SJCRH30 (cell line): Measurements from ENCODE around the gene GMDS. TPM values are rescaled to one million over a fixed set of nuclear protein-coding genes. Genes with fewer than 3 reads are reported as not detected.

ENCODE experiments used
- DNase-seq, 2 experiments: peaks; one replicate each; pipeline ENCODE4 v3.0.0-alpha.2; 2015 to 2020
- H3K27ac ChIP-seq: fragments of 250-450 bp; sonication (Bioruptor Pico); 2 replicates; pipeline ENCODE4 v1.5.1; 2020; ENCODE audit warnings: mild to moderate bottlenecking, moderate library complexity
- H3K27me3 ChIP-seq: fragments of 250-450 bp; sonication (Bioruptor Pico); 2 replicates; pipeline ENCODE4 v1.5.1; 2020; ENCODE audit warnings: mild to moderate bottlenecking, moderate library complexity
- H3K36me3 ChIP-seq: fragments of 250-450 bp; sonication (Bioruptor Pico); 2 replicates; pipeline ENCODE4 v1.5.1; 2020; ENCODE audit warnings: mild to moderate bottlenecking, moderate library complexity
- H3K4me1 ChIP-seq: fragments of 250-450 bp; sonication (Bioruptor Pico); 2 replicates; pipeline ENCODE4 v1.5.1; 2020; ENCODE audit warnings: mild to moderate bottlenecking, moderate library complexity
- H3K4me3 ChIP-seq: fragments of 250-450 bp; sonication (Bioruptor Pico); 2 replicates; pipeline ENCODE4 v1.5.1; 2020; ENCODE audit warnings: mild to moderate bottlenecking, moderate library complexity
- H3K9me3 ChIP-seq: fragments of 250-450 bp; sonication (Bioruptor Pico); replicated peaks from 2 replicates; pipeline ENCODE4 v1.5.1; 2020; ENCODE audit warnings: mild to moderate bottlenecking, moderate library complexity
- total RNA-seq: library from RNA; depleted of rRNA; stranded (reverse); fragments of >200 nt; shearing (Covaris generic); gene quantifications from 2 replicates; pipeline ENCODE4 v1.2.3, GENCODE V29; 2014

Gene GMDS
- total RNA-seq, 1 experiment from 2014 or later = 7.9 TPM

DNA sequence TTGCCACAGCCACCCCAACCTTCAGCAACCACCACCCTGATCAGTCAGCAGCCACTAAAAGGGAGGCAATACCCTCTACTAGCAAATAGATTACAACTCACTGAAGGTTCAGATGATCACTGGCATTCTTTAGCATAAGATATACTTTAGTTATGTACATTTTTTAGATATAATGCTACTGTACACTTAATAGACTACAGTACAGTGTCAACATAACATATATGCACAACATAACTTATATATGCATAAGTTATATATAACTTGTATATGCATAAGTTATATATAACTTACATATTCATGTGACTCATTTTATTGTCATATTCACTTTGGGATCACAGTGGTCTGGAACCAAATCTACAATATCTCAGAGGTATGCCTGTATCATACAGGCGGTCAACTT, 61.7 kb downstream of the GMDS start:
- Histone ChIP-seq H3K27ac (no peak overlapping the region), H3K27me3 (no peaks in the 10 kb centered on the region), H3K36me3 (no peaks in the 10 kb centered on the region), H3K4me1 (no peaks in the 10 kb centered on the region), H3K4me3 (no peak overlapping the region), H3K9me3 (no peaks in the 10 kb centered on the region)
- DNase-seq = no peak

DNA sequence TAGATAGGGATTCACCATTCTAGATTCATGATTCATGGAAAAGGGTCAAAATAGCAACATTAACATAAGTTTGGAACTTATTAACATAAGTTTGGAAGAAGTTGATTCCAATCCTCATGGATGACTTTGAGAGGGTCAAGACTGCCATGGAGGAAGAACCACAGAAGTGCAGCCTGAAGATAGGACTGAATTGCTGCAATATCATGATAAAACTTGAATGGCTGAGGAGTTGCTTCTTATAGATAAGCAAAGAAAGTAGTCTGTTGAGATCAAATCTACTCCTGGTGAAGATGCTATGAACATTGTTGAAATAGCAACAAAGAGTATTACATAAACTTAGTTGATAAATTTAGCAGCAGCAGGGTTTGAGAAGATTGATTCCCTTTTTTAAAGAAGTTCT, 62.2 kb downstream of the GMDS start:
- Histone ChIP-seq H3K4me3 (no peak overlapping the region), H3K36me3 (no peaks in the 10 kb centered on the region), H3K27me3 (no peaks in the 10 kb centered on the region), H3K27ac (no peak overlapping the region), H3K4me1 (no peaks in the 10 kb centered on the region), H3K9me3 (no peaks in the 10 kb centered on the region)
- DNase-seq = no peak

DNA sequence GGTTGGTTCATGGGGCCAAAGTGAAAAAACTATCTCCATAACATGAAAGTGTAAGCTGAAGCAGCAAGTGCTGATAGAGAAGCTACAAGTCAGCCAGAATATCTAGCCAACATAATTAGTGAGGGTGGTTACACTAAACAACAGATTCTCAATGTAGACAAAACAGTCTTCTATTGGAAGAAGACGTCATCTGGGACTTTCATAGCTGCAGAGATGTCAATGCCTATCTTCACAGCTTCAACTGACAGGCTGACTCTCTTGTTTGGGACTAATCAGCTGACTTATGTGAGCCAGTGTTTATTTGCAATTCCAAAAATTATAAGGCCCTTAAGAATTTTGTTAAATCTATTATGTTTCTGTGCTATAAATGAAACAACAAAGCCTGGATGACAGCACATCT, 63.2 kb downstream of the GMDS start:
- Histone ChIP-seq H3K9me3 (no peaks in the 10 kb centered on the region), H3K27ac (no peak overlapping the region), H3K27me3 (no peaks in the 10 kb centered on the region), H3K4me1 (no peaks in the 10 kb centered on the region), H3K36me3 (no peaks in the 10 kb centered on the region), H3K4me3 (no peak overlapping the region)
- no peak for DNase-seq

DNA sequence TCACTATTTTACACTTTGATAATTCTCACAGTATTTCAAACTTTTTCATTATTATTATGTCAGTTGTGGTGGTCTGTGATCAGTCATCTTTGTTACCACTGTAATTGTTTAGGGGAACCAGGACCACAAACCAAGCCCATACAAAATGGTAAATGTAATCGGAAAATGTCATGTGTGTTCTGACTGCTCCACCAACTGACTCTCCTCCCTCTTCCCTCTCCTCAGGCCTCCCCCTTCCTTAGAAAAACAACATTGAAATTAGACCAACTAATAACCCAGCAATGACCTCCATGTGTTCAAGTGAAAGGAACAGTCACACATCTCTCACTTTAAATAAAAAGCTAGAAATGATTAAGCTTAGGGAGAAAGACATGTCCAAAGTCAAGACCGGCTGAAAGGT, 63.8 kb downstream of the GMDS start:
- no peaks in the 10 kb centered on the region for H3K9me3 ChIP-seq
- no peaks in the 10 kb centered on the region for H3K36me3 ChIP-seq
- no peak for DNase-seq
- no peak overlapping the region for H3K27ac ChIP-seq
- no peaks in the 10 kb centered on the region for H3K4me1 ChIP-seq
- no peaks in the 10 kb centered on the region for H3K27me3 ChIP-seq
- H3K4me3 ChIP-seq = no peak overlapping the region

DNA sequence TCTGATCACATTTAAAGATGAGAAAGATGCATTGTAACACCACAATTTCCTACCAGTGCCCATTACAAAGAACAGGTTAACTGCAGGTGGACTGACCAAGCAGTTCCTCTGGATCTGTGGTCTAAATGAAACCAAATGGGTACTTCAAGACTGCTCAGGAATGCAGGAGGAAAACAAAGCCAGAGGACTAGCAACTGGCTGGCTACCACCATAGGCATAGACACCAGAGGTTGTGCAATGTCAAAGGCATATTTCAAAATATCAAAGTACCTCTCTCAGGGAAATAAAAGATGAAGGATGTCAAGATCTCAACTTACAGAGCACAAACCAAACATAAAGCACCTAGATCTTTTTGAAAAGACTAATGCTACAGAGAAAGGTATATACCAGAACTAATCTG, 65.5 kb downstream of the GMDS start:
- H3K4me3 ChIP-seq = no peak overlapping the region
- no peak for DNase-seq
- H3K27ac ChIP-seq = no peak overlapping the region
- no peaks in the 10 kb centered on the region for H3K4me1 ChIP-seq
- no peaks in the 10 kb centered on the region for H3K27me3 ChIP-seq
- no peaks in the 10 kb centered on the region for H3K9me3 ChIP-seq
- no peaks in the 10 kb centered on the region for H3K36me3 ChIP-seq

DNA sequence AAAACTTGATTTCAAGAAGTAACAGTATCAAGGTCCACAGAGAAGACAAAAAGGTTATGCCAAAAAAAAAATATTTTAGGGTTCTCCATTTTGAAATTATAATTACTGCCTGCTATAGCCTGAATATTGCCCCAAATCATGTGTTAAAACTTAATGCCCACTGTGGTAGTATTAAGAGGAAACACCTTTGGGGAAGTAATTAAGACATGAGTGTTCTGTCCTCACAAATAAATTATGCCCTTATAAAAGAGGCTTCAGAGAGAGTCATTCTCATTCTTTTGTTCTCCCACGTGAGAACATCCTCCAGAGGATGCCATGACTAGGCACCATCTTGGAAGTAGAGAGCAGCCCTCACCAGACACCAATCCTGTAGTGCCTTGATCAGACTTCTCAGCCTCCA, 66.2 kb downstream of the GMDS start:
- H3K4me3 ChIP-seq = no peak overlapping the region
- H3K27ac ChIP-seq = no peak overlapping the region
- DNase-seq = no peak
- H3K4me1 ChIP-seq = no peaks in the 10 kb centered on the region
- no peaks in the 10 kb centered on the region for H3K9me3 ChIP-seq
- H3K36me3 ChIP-seq = no peaks in the 10 kb centered on the region
- no peaks in the 10 kb centered on the region for H3K27me3 ChIP-seq

DNA sequence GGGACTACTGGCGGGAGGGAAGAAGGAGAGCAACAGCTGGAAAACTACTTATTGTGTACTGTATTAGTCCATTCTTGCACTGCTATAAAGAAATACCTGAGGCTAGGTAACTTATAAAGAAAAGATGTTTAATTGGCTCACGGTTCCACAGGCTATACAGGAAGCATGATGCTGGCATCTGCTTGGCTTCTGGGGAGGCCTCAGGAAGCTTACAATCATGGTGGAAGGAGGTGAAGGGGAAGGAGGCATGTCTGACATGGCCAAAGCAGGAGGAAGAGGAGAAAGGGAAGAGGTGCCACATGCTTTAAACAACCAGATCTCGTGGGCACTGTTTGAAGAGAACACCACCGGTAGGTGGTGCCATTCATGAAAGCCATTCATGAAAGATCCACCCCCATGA, 67.3 kb downstream of the GMDS start:
- Histone ChIP-seq H3K4me3 (no peak overlapping the region), H3K9me3 (no peaks in the 10 kb centered on the region), H3K27ac (no peak overlapping the region)

DNA sequence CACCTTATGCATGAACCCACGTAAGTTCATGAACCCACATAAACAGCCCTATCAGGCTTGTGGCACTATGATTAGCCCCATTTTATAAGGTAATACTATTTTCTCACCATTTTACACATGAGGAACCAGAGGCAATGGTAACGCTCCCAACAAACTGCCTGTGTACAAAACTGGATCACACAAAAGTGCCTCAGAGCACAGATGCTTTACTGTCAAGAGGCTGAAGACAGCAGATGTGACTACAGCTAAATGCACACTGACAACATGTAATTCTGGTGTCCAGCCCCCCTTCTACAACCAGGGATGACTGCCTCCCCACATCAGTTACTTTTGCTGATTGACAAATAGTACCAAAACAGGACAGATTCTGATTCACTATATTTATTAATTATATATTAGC, 69.6 kb downstream of the GMDS start:
- Histone ChIP-seq H3K27ac (no peak overlapping the region), H3K4me3 (no peak overlapping the region)

More for the DNA sequence above, 67.3 kb downstream of the GMDS start:
- no peak for DNase-seq
- Histone ChIP-seq H3K4me1 (no peaks in the 10 kb centered on the region), H3K36me3 (no peaks in the 10 kb centered on the region), H3K27me3 (no peaks in the 10 kb centered on the region)

DNA sequence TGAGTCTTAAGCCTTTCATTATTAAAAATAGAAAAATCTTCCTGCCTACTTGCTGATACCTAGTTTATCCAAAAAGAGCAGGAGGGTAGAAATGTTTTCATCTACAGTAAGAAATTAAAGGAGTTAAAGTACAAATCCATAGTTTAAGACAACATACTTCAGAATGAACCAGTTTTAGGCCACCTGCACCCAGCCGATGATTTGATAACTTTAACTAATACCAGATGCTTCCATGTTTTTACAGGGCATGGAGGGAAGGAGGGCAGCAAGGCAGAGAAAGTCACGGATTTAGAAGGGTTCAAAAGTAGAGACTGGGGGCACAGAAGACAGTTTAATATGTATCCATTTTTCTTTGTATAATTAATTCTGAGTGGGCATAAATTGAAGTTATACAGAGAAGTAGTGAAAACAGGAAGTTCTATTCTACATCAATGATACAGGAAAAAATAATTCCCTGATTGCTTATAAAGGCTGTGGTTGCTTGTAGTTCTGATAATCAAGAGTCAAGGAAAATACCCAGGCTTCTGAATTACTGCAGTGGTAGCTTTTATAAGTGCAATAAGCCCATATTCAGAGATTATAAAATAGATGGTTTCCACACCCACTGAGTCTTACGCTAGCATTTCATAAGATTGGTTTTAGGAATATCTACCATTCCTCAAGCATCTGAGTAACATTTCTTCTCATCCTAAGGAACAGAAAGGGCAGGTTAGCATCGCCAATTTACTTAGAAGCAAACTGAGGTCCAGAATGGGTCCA, 72.0 kb downstream of the GMDS start:
- DNase-seq = no peak
- no peaks in the 10 kb centered on the region for H3K9me3 ChIP-seq
- no peak overlapping the region for H3K27ac ChIP-seq
- no peaks in the 10 kb centered on the region for H3K4me1 ChIP-seq
- H3K4me3 ChIP-seq = no peak overlapping the region
- no peaks in the 10 kb centered on the region for H3K27me3 ChIP-seq
- no peaks in the 10 kb centered on the region for H3K36me3 ChIP-seq

More for the DNA sequence above, 69.6 kb downstream of the GMDS start:
- no peaks in the 10 kb centered on the region for H3K9me3 ChIP-seq
- no peaks in the 10 kb centered on the region for H3K27me3 ChIP-seq
- no peak for DNase-seq
- H3K36me3 ChIP-seq = no peaks in the 10 kb centered on the region
- H3K4me1 ChIP-seq = no peaks in the 10 kb centered on the region

DNA sequence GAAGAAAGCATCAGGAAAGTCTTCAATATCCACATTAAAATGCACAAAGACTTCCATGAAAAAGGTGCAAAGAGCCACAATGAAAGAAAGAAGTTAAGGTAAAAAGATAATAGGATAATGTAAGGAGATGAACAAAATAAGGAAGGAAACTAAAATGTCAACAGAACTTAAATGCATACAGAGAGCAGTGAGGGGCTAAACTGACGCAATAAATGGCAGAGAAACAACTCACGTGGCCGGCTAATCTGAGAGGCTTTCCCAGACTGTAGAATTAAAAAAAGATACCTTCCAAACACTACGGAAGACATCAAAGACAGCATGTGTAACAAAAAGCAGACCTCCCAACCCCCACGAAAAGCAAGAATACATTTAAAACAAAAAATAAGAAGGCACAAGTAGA, 73.7 kb downstream of the GMDS start:
- no peaks in the 10 kb centered on the region for H3K27me3 ChIP-seq
- H3K4me1 ChIP-seq = no peaks in the 10 kb centered on the region
- H3K9me3 ChIP-seq = no peaks in the 10 kb centered on the region
- H3K36me3 ChIP-seq = no peaks in the 10 kb centered on the region
- no peak overlapping the region for H3K27ac ChIP-seq
- H3K4me3 ChIP-seq = no peak overlapping the region
- DNase-seq = no peak

DNA sequence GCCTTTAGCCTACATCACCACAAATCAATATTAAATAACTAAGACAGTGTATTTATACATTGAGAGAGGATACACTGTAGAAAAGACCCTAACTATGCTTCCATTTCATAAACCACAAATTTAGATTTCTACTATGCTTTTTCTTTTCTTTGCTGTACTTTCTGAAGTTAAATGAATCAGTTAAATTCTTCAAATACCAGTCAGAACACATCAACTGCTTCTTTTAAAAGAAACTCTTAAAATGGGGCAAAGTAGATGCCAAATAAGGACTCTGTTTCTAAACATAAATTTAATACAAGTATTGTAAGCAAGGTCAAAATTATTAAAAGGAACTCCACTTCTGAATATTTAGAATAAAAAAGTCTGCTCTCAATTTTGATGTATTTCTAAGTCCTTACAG, 76.9 kb downstream of the GMDS start:
- no peak for DNase-seq
- H3K27ac ChIP-seq = no peak overlapping the region
- no peak overlapping the region for H3K4me3 ChIP-seq
- no peaks in the 10 kb centered on the region for H3K27me3 ChIP-seq
- H3K36me3 ChIP-seq = no peaks in the 10 kb centered on the region
- no peaks in the 10 kb centered on the region for H3K9me3 ChIP-seq
- H3K4me1 ChIP-seq = no peaks in the 10 kb centered on the region

DNA sequence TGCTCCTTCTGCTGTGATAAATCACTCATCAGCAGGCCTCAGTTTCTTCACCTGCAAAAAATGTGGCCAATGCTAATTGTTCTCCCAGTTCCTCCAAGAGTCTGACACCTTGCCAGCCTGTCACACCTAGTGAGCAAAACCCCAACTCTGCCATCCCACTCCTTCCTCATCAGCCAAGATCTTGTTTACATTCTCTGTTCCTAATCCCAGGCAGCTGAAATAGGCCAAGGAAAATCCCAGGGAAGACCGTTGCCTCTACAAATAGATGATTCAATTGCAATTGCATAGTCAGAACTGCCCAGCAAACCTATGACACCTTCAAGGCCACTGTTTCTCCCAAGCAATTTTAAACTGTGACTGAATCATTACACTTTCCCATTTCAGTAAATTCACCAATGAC, 78.7 kb downstream of the GMDS start:
- Histone ChIP-seq H3K9me3 (no peaks in the 10 kb centered on the region), H3K4me1 (peaks cover 3% of the 10 kb centered on the region), H3K36me3 (no peaks in the 10 kb centered on the region), H3K27ac (no peak overlapping the region), H3K4me3 (no peak overlapping the region), H3K27me3 (no peaks in the 10 kb centered on the region)
- peak in 1 of 2 experiments; percentile 3 for DNase-seq

DNA sequence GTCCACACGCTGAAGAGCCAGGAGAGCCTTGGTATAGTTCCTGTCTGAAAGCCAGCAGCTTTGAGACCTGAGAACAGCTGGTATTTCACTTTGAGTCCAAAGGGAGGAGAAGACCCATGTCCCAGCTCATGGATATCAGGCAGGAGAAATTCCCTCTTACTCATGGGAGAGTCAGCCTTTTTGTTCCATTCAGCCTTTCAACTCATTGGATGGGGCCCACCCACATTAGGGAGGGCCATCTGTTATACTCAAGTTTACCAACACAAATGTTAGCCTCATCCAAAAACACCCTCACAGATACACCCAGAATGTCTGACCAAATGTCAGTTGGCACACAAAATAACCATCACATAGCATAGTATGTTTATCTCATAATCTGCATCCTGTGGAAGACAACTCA, 80.1 kb downstream of the GMDS start:
- no peak overlapping the region for H3K4me3 ChIP-seq
- DNase-seq = peak in 1 of 2 experiments; percentile 20
- H3K9me3 ChIP-seq = no peaks in the 10 kb centered on the region
- H3K27me3 ChIP-seq = no peaks in the 10 kb centered on the region
- H3K36me3 ChIP-seq = no peaks in the 10 kb centered on the region
- H3K27ac ChIP-seq = no peak overlapping the region
- H3K4me1 ChIP-seq = peaks cover 9% of the 10 kb centered on the region

DNA sequence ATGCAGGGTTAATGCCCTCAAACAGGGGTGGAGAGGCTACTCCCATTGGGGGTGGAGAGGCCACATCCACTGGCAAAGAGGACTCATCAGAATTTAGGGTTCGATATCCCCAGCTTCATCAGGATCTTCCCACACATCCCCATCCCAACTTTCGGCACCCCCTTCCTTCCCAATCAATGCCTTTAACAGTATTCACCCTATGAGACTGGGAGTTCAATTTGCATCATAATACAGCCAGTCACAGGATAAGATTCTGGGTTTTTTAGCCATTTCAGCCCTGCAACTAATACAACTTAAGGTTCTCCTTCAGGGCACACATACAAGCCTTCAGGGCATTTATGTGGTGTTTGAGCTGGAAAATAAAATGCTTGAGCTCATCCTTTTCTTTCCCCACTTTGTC, 80.9 kb downstream of the GMDS start:
- Histone ChIP-seq H3K27ac (no peak overlapping the region), H3K4me3 (no peak overlapping the region)

DNA sequence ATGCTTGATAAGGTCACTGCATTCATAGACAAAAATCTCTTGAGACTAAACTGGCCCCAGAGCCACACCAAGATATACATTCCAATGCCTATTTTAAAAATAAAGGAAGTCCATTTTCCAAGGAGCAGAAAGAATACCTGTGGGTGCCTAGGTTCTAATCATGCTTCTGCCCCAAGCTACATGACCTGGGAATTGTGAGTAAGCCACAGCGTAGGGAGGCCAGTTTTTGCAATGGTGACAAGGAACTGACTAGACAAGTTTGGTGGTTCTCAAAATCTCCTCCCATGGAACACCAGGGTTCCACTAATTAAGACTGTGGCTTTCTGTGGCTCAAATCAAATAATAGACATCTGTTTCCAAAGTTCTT, 83.3 kb downstream of the GMDS start:
- H3K4me1 ChIP-seq = peaks cover 20% of the 10 kb centered on the region
- H3K27ac ChIP-seq = peak overlapping the region; percentile 45
- no peaks in the 10 kb centered on the region for H3K9me3 ChIP-seq
- no peak overlapping the region for H3K4me3 ChIP-seq
- DNase-seq = no peak
- no peaks in the 10 kb centered on the region for H3K27me3 ChIP-seq
- no peaks in the 10 kb centered on the region for H3K36me3 ChIP-seq

More for the DNA sequence above, 80.9 kb downstream of the GMDS start:
- Histone ChIP-seq H3K9me3 (no peaks in the 10 kb centered on the region), H3K4me1 (peaks cover 9% of the 10 kb centered on the region), H3K27me3 (no peaks in the 10 kb centered on the region), H3K36me3 (no peaks in the 10 kb centered on the region)
- no peak for DNase-seq

DNA sequence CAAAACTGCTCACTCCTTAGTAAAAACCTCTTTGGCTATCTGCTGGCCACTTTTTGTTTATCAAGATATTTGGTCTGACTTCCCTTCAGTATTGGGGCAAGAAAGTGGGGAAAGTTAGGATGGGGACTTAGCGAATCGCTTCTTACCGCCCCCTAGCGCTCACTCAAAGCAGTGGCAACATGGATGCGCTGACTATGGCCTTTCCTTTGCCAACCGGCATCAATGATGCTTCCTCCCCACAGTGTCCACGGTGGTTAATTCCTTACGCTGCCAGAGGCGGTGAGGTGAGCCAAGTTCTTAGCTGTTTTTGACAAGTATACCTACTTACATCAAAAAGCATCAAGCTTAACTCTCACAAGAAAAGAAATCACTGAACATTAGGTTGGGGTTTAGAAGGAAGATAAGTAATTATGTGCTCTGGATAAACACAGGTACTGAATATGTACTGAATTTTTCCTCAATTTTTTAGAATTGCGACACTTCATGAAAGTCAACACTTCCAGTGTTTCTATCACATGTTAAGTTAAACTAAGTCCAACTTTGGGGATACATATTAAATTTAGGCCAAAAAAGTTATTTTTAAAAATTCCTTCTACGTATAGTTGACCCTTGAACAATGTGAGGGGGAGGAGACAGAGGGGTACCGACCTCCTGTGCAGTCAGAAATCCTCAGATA, 86.7 kb downstream of the GMDS start:
- H3K4me3 ChIP-seq = no peak overlapping the region
- H3K27me3 ChIP-seq = no peaks in the 10 kb centered on the region
- H3K9me3 ChIP-seq = no peaks in the 10 kb centered on the region
- H3K27ac ChIP-seq = no peak overlapping the region
- peaks cover 20% of the 10 kb centered on the region for H3K4me1 ChIP-seq
- peak in 1 of 2 experiments; percentile 5 for DNase-seq
- H3K36me3 ChIP-seq = no peaks in the 10 kb centered on the region
